ENCODE results near the gene LOXHD1. TPM values are rescaled to one million over a fixed set of nuclear protein-coding genes. Genes with fewer than 3 reads are reported as not detected.

LOXHD1 gene
- total RNA-seq, 1 donor: under 0.01 TPM

- DNase-seq (ENCODE audit: low read depth in 2 of 3, low spot score in 2 of 3): peak in 2 of 3 donors; percentile 32 to 66
Observed at GRCh38 chr18:46672062-46672970, 15.3 kb upstream of the LOXHD1 start.

GRCh38 chr18:46668694-46669093 lies 11.7 kb upstream of the LOXHD1 start:
- DNase-seq (ENCODE audit: low read depth in 2 of 3, low spot score in 2 of 3): no peak

- DNase-seq (ENCODE audit: low read depth in 2 of 3, low spot score in 2 of 3): no peak
Observed at GRCh38 chr18:46668135-46668534, 11.1 kb upstream of the LOXHD1 start.

GRCh38 chr18:46663539-46663938 lies 6.5 kb upstream of the LOXHD1 start:
- no peak for DNase-seq (ENCODE audit: low read depth in 2 of 3, low spot score in 2 of 3)

- no peak for DNase-seq (ENCODE audit: low read depth in 2 of 3, low spot score in 2 of 3)
Observed at GRCh38 chr18:46660957-46661749, 4.1 kb upstream of the LOXHD1 start.

GRCh38 chr18:46659484-46659883 lies 2.5 kb upstream of the LOXHD1 start:
- no peak for DNase-seq (ENCODE audit: low read depth in 2 of 3, low spot score in 2 of 3)

GRCh38 chr18:46656326-46657114 lies 500 bp downstream of the LOXHD1 start:
- DNase-seq (ENCODE audit: low read depth in 2 of 3, low spot score in 2 of 3): no peak

GRCh38 chr18:46652372-46652771 lies 4.6 kb downstream of the LOXHD1 start:
- DNase-seq (ENCODE audit: low read depth in 2 of 3, low spot score in 2 of 3): no peak

GRCh38 chr18:46650681-46651080 lies 6.3 kb downstream of the LOXHD1 start:
- DNase-seq (ENCODE audit: low read depth in 2 of 3, low spot score in 2 of 3): no peak

GRCh38 chr18:46649071-46649862 lies 7.8 kb downstream of the LOXHD1 start:
- no peak for DNase-seq (ENCODE audit: low read depth in 2 of 3, low spot score in 2 of 3)

- DNase-seq (ENCODE audit: low read depth in 2 of 3, low spot score in 2 of 3): no peak
Observed at GRCh38 chr18:46646468-46646867, 10.6 kb downstream of the LOXHD1 start.

- no peak for DNase-seq (ENCODE audit: low read depth in 2 of 3, low spot score in 2 of 3)
Observed at GRCh38 chr18:46642561-46642960, 14.5 kb downstream of the LOXHD1 start.

- DNase-seq (ENCODE audit: low read depth in 2 of 3, low spot score in 2 of 3): no peak
Observed at GRCh38 chr18:46641917-46642316, 15.1 kb downstream of the LOXHD1 start.

- DNase-seq (ENCODE audit: low read depth in 2 of 3, low spot score in 2 of 3): no peak
Observed at GRCh38 chr18:46639386-46639785, 17.6 kb downstream of the LOXHD1 start.

- no peak for DNase-seq (ENCODE audit: low read depth in 2 of 3, low spot score in 2 of 3)
Observed at GRCh38 chr18:46636040-46636630, 20.9 kb downstream of the LOXHD1 start.

GRCh38 chr18:46632401-46633071 lies 24.5 kb downstream of the LOXHD1 start:
- DNase-seq (ENCODE audit: low read depth in 2 of 3, low spot score in 2 of 3): no peak

- no peak for DNase-seq (ENCODE audit: low read depth in 2 of 3, low spot score in 2 of 3)
Observed at GRCh38 chr18:46630991-46631390, 26.0 kb downstream of the LOXHD1 start.

GRCh38 chr18:46630160-46630559 lies 26.9 kb downstream of the LOXHD1 start:
- no peak for DNase-seq (ENCODE audit: low read depth in 2 of 3, low spot score in 2 of 3)

GRCh38 chr18:46629361-46629760 lies 27.7 kb downstream of the LOXHD1 start:
- no peak for DNase-seq (ENCODE audit: low read depth in 2 of 3, low spot score in 2 of 3)
